GM10248 (cell line): ENCODE data around the gene KITLG.

Experiments used
- CTCF ChIA-PET: fragments of 300-600 bp; sonication (Branson Sonifier 250); formaldehyde crosslinking; extraction: SDS; loops from one replicate; lab custom pipeline; 2021; ENCODE audit warnings: antibody characterized with exemption; lab: Yijun Ruan, JAX
- POLR2A ChIA-PET: fragments of 350-650 bp; sonication (Branson Sonifier 250); formaldehyde crosslinking; extraction: SDS; loops from one replicate; lab custom pipeline; 2020; ENCODE audit warnings: antibody characterized with exemption; lab: Yijun Ruan, JAX
- DNase-seq: peaks from one replicate; pipeline ENCODE4 v3.0.0; 2012; ENCODE audit errors: extremely low spot score
- TF ChIP-seq, protein P1 (sequence below): IDR thresholded peaks from 2 replicates; pipeline ENCODE4 v1.5.1; 2012; ENCODE audit warnings: mild to moderate bottlenecking, low read depth; ENCODE audit errors: extremely low read depth, missing control alignments, control extremely low read depth

The KITLG gene

GRCh38 chr12:88591343-88591742 is 11.1 kb upstream of the KITLG start:
- TF ChIP-seq, protein P1, sequence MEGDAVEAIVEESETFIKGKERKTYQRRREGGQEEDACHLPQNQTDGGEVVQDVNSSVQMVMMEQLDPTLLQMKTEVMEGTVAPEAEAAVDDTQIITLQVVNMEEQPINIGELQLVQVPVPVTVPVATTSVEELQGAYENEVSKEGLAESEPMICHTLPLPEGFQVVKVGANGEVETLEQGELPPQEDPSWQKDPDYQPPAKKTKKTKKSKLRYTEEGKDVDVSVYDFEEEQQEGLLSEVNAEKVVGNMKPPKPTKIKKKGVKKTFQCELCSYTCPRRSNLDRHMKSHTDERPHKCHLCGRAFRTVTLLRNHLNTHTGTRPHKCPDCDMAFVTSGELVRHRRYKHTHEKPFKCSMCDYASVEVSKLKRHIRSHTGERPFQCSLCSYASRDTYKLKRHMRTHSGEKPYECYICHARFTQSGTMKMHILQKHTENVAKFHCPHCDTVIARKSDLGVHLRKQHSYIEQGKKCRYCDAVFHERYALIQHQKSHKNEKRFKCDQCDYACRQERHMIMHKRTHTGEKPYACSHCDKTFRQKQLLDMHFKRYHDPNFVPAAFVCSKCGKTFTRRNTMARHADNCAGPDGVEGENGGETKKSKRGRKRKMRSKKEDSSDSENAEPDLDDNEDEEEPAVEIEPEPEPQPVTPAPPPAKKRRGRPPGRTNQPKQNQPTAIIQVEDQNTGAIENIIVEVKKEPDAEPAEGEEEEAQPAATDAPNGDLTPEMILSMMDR: no peak
- ChIA-PET CTCF (no interaction called here), POLR2A (no interaction called here)
- no peak for DNase-seq

GRCh38 chr12:88590851-88591250 is 10.6 kb upstream of the KITLG start:
- DNase-seq: no peak
- ChIA-PET CTCF (no interaction called here), POLR2A (no interaction called here)
- TF ChIP-seq, protein P1: no peak

GRCh38 chr12:88585077-88585476 is 4.8 kb upstream of the KITLG start:
- TF ChIP-seq, protein P1: no peak
- CTCF ChIA-PET: no interaction called here
- POLR2A ChIA-PET: no interaction called here
- no peak for DNase-seq

DNA sequence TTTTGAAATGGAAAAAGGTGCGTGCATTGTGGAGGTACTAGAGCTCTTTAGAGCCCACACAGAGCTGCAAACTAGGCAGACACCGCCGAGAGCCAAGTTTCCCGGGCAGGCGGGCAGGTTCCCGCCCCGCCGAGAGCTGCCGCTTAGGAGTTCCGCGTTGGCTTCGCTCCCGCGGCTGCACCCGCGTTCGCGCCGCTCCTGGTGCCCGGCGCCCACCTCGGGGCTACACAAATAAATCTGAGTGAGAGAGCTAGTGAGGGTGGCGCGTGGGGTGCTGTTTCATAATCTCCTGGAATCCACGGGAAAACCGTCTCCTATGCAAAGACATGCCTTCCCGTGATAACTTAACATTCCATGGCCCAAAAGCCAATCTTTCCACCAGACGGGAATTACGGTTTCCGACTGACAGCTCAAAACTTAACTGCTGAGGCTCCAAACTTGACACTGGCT is 645 bp downstream of the KITLG start:
- DNase-seq: peak; percentile 23
- CTCF ChIA-PET: interaction anchor here (1.0 to 1.6 kb wide), 3 partner anchors 12 to 15 kb away, joined by 3 read pairs; no protein-coding TSS in a partner anchor
- POLR2A ChIA-PET: no interaction called here
- TF ChIP-seq, protein P1: no peak

- ChIA-PET POLR2A (no interaction called here), CTCF (interaction anchor here (1.0 to 1.6 kb wide), 2 partner anchors 12 to 15 kb away, joined by 3 read pairs; no protein-coding TSS in a partner anchor)
- TF ChIP-seq, protein P1: no peak
- no peak for DNase-seq
These were observed 1.1 kb downstream of the KITLG start for GRCh38 chr12:88579161-88579517.

DNA sequence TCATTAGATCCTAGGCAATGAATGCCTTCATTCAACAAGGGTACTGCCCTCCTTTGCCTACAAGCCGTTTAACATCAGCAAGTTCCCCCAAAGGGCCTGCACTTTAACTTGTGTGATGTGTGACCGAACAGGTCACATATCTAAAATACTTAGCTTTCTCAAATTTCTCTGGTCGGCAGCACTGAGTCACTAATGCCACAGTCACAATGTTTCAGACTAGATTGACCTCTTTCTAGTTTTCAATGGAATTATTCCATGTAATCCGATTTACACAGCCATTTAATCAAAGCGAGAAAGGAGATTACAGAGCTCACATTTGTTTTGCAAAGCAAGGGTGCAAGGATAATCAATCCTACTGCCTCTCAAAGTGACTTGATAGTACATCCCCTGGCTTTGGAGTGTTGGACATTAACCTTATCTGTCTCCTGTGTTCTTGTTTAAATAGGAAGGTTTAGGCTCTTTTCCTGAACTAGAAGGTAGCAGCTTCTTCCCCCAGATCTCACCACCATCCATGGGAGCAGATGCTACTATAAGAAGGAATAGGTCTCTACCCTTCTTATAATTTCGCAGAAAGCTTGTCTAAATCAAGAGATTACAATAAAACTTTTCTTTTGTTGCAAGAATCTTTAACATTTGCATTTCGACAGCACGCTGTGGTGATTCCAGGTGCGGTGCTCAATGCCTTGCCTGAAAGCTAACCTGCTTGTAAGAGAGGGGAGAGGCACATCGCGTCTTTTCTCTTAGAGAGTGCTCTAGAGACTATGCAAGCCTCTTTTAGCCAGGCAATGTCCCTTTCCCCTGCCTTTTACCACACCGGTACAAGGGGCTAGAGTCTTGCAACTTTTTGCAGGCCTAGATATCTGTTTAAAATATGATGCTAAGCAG is 1.8 kb downstream of the KITLG start:
- ChIA-PET CTCF (interaction anchor here (0.7 to 1.6 kb wide), 2 partner anchors 9 to 16 kb away, joined by 3 read pairs; no protein-coding TSS in a partner anchor), POLR2A (no interaction called here)
- TF ChIP-seq, protein P1: no peak
- DNase-seq: no peak
